HepG2 (cell line): ENCODE measurements around the gene RORC. TPM values are rescaled to one million over a fixed set of nuclear protein-coding genes. Genes with fewer than 3 reads are reported as not detected.
A peak's percentile ranks its signal among the peaks of the same experiment; 100 is the strongest.

Experiments
- HIC2 ChIP-seq: sonication (generic); formaldehyde crosslinking; IDR thresholded peaks from 2 replicates; pipeline ENCODE4 v1.9.0; 2022; ENCODE audit warnings: low read depth, missing genetic modification reagents
- NFE2L2 ChIP-seq: fragments of 150-350 bp; IDR thresholded peaks from 2 replicates; pipeline ENCODE4 v1.6.1; 2014; ENCODE audit warnings: low read length
- NKX3-1 ChIP-seq: sonication (generic); formaldehyde crosslinking; IDR thresholded peaks from 2 replicates; pipeline ENCODE4 v1.5.0; 2020; ENCODE audit warnings: missing genetic modification reagents
- PAX8 ChIP-seq: sonication (generic); formaldehyde crosslinking; IDR thresholded peaks from 2 replicates; pipeline ENCODE4 v1.8.0; 2022; ENCODE audit warnings: mild to moderate bottlenecking, missing genetic modification reagents, borderline replicate concordance
- POLR2AphosphoS2 ChIP-seq: IDR thresholded peaks from 2 replicates; pipeline ENCODE4 v1.6.1; 2011; ENCODE audit warnings: low read depth, low read length, improper control_type of control experiment
- SALL1 ChIP-seq: sonication (generic); formaldehyde crosslinking; IDR thresholded peaks from 2 replicates; pipeline ENCODE4 v1.8.0; 2022; ENCODE audit warnings: mild to moderate bottlenecking, missing genetic modification reagents
- TBL1XR1 ChIP-seq: fragments of 150-350 bp; IDR thresholded peaks from 2 replicates; pipeline ENCODE4 v1.6.1; 2014; ENCODE audit warnings: borderline replicate concordance, low read length; ENCODE audit not compliant: partially characterized antibody
- TGIF2 ChIP-seq: IDR thresholded peaks from 2 replicates; pipeline ENCODE4 v1.6.1; 2016; ENCODE audit warnings: control low read depth, missing compliant biosample characterization
- ZBTB38 ChIP-seq: sonication (generic); formaldehyde crosslinking; IDR thresholded peaks from 2 replicates; pipeline ENCODE4 v1.5.1; 2020; ENCODE audit warnings: mild to moderate bottlenecking, missing genetic modification reagents
- ZNF20 ChIP-seq: sonication (generic); formaldehyde crosslinking; IDR thresholded peaks from 2 replicates; pipeline ENCODE4 v1.4.0; 2020; ENCODE audit warnings: mild to moderate bottlenecking, moderate library complexity, missing genetic modification reagents
- ZNF329 ChIP-seq: sonication (generic); formaldehyde crosslinking; IDR thresholded peaks from 2 replicates; pipeline ENCODE4 v1.9.0; 2021; ENCODE audit warnings: low read depth, mild to moderate bottlenecking, missing genetic modification reagents
- ZNF564 ChIP-seq: sonication (generic); formaldehyde crosslinking; IDR thresholded peaks from 2 replicates; pipeline ENCODE4 v1.8.1; 2023; ENCODE audit warnings: mild to moderate bottlenecking, missing genetic modification reagents
- ZSCAN31 ChIP-seq: sonication (generic); formaldehyde crosslinking; IDR thresholded peaks from 2 replicates; pipeline ENCODE4 v1.5.0; 2020; ENCODE audit warnings: low read depth, mild to moderate bottlenecking, missing genetic modification reagents
- ZSCAN5A ChIP-seq: sonication (generic); formaldehyde crosslinking; IDR thresholded peaks from 2 replicates; pipeline ENCODE4 v1.8.0; 2022; ENCODE audit warnings: mild to moderate bottlenecking, missing genetic modification reagents, borderline replicate concordance
- polyA plus RNA-seq, 8 experiments: library from polyadenylated mRNA; depleted of rRNA in 3 of 8; stranded (reverse) in 7 of 8; unstranded in 1 of 8; fragments of >200 nt; fragmentation: Illumina TruSeq in 4 of 8; extraction: Trizol in 4 of 8; gene quantifications; 2 replicates each; pipeline versions ENCODE4 v1.2.1 to v1.2.3, GENCODE V29; 2011 to 2016; ENCODE audit warnings: low read depth in 4 of 8, missing spikeins in 1 of 8, mixed read lengths in 1 of 8; ENCODE audit not compliant: insufficient read depth in 1 of 8
- total RNA-seq, 5 experiments: library from RNA; depleted of rRNA; stranded (reverse); fragments of >200 nt; fragmentation: Illumina TruSeq; extraction: Trizol; gene quantifications; 2 replicates each; pipeline ENCODE4 v1.2.3, GENCODE V29; 2016; ENCODE audit warnings: low read depth in 1 of 5
- TF ChIP-seq, protein P1 (sequence below): sonication (generic); formaldehyde crosslinking; IDR thresholded peaks from 2 replicates; pipeline ENCODE4 v1.5.0; 2020; ENCODE audit warnings: mild to moderate bottlenecking, missing genetic modification reagents, borderline replicate concordance
- TF ChIP-seq, protein P2 (sequence below), 2 experiments: sonication (generic) in 1 of 2; formaldehyde crosslinking in 1 of 2; IDR thresholded peaks; 2 replicates each; pipeline versions ENCODE4 v1.4.0 to v1.6.1; 2018 to 2020; ENCODE audit warnings: missing genetic modification reagents in 2 of 2, borderline replicate concordance in 1 of 2, low read depth in 1 of 2, mild to moderate bottlenecking in 1 of 2, missing biosample characterization in 1 of 2
- TF ChIP-seq, protein P3 (sequence below): sonication (generic); formaldehyde crosslinking; IDR thresholded peaks from 2 replicates; pipeline ENCODE4 v1.5.0; 2020; ENCODE audit warnings: missing genetic modification reagents

RORC gene
- total and polyA plus RNA-seq, 2 of the 13 experiments (the other 11 are each of a cell fraction or from before 2014, with no cell fraction given) = 2.5 to 6.5 TPM

GRCh38 chr1:151839457-151840403, 8.1 kb upstream of the RORC start, which contains the start of gene C2CD4D (continued):
- TF ChIP-seq HIC2 (CRISPR knock-in tag) (no peak), ZNF564 (CRISPR knock-in tag) (no peak), TGIF2 (CRISPR knock-in tag) (no peak), NFE2L2 (no peak), ZNF329 (CRISPR knock-in tag) (no peak), SALL1 (CRISPR knock-in tag) (peak; percentile 48), NKX3-1 (CRISPR knock-in tag) (no peak), ZSCAN5A (CRISPR knock-in tag) (peak; percentile 82; the same call in 1 of the 2 replicates), ZSCAN31 (no peak), ZNF20 (CRISPR knock-in tag) (no peak), PAX8 (no peak), ZBTB38 (CRISPR knock-in tag) (peak; percentile 73), POLR2AphosphoS2 (no peak), TBL1XR1 (no peak)
- TF ChIP-seq, protein P1, sequence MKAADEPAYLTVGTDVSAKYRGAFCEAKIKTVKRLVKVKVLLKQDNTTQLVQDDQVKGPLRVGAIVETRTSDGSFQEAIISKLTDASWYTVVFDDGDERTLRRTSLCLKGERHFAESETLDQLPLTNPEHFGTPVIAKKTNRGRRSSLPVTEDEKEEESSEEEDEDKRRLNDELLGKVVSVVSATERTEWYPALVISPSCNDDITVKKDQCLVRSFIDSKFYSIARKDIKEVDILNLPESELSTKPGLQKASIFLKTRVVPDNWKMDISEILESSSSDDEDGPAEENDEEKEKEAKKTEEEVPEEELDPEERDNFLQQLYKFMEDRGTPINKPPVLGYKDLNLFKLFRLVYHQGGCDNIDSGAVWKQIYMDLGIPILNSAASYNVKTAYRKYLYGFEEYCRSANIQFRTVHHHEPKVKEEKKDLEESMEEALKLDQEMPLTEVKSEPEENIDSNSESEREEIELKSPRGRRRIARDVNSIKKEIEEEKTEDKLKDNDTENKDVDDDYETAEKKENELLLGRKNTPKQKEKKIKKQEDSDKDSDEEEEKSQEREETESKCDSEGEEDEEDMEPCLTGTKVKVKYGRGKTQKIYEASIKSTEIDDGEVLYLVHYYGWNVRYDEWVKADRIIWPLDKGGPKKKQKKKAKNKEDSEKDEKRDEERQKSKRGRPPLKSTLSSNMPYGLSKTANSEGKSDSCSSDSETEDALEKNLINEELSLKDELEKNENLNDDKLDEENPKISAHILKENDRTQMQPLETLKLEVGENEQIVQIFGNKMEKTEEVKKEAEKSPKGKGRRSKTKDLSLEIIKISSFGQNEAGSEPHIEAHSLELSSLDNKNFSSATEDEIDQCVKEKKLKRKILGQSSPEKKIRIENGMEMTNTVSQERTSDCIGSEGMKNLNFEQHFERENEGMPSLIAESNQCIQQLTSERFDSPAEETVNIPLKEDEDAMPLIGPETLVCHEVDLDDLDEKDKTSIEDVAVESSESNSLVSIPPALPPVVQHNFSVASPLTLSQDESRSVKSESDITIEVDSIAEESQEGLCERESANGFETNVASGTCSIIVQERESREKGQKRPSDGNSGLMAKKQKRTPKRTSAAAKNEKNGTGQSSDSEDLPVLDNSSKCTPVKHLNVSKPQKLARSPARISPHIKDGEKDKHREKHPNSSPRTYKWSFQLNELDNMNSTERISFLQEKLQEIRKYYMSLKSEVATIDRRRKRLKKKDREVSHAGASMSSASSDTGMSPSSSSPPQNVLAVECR (CRISPR knock-in tag) = no peak
- TF ChIP-seq, protein P2, sequence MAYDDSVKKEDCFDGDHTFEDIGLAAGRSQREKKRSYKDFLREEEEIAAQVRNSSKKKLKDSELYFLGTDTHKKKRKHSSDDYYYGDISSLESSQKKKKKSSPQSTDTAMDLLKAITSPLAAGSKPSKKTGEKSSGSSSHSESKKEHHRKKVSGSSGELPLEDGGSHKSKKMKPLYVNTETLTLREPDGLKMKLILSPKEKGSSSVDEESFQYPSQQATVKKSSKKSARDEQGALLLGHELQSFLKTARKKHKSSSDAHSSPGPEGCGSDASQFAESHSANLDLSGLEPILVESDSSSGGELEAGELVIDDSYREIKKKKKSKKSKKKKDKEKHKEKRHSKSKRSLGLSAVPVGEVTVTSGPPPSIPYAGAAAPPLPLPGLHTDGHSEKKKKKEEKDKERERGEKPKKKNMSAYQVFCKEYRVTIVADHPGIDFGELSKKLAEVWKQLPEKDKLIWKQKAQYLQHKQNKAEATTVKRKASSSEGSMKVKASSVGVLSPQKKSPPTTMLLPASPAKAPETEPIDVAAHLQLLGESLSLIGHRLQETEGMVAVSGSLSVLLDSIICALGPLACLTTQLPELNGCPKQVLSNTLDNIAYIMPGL (CRISPR knock-in tag; IDR thresholded peaks at IDR 0.05; ENCODE audit: borderline replicate concordance in 1 of 2, low read depth in 1 of 2) = peak in 1 of 2 experiments; percentile 25; a peak in 1 of 4 replicates
- TF ChIP-seq, protein P3, sequence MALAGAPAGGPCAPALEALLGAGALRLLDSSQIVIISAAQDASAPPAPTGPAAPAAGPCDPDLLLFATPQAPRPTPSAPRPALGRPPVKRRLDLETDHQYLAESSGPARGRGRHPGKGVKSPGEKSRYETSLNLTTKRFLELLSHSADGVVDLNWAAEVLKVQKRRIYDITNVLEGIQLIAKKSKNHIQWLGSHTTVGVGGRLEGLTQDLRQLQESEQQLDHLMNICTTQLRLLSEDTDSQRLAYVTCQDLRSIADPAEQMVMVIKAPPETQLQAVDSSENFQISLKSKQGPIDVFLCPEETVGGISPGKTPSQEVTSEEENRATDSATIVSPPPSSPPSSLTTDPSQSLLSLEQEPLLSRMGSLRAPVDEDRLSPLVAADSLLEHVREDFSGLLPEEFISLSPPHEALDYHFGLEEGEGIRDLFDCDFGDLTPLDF (CRISPR knock-in tag) = no peak
